ENCODE data around the gene KRTAP5-1. TPM values are rescaled to one million over a fixed set of nuclear protein-coding genes. Genes with fewer than 3 reads are reported as not detected.
"Not testable (repeated sequence)": the region's sequence is repeated elsewhere in the genome, so short reads cannot be mapped to it uniquely, and the experiment has no call there.

Gene KRTAP5-1
- total RNA-seq = not detected

GRCh38 chr11:1584661-1585370 is at the start of gene KRTAP5-1:
TSS of gene KRTAP5-1 (minus strand) at chr11:1585283. CDS start at chr11:1585249, 34 bp downstream.
- not testable (repeated sequence) for TF ChIP-seq CTCF (IDR thresholded peaks at IDR 0.05; ENCODE audit: low read depth)

- TF ChIP-seq CTCF (IDR thresholded peaks at IDR 0.05; ENCODE audit: low read depth) = no peak
Measured at GRCh38 chr11:1633864-1634263, 48.8 kb upstream of the KRTAP5-1 start.

- TF ChIP-seq CTCF (IDR thresholded peaks at IDR 0.05; ENCODE audit: low read depth) = no peak
Measured at GRCh38 chr11:1632053-1632714, 47.1 kb upstream of the KRTAP5-1 start.

GRCh38 chr11:1631066-1631568 is 46.0 kb upstream of the KRTAP5-1 start:
- no peak for TF ChIP-seq CTCF (IDR thresholded peaks at IDR 0.05; ENCODE audit: low read depth)

- no peak for TF ChIP-seq CTCF (IDR thresholded peaks at IDR 0.05; ENCODE audit: low read depth)
Measured at GRCh38 chr11:1630271-1630670, 45.2 kb upstream of the KRTAP5-1 start.

- TF ChIP-seq CTCF (IDR thresholded peaks at IDR 0.05; ENCODE audit: low read depth) = no peak
Measured at GRCh38 chr11:1629326-1630185, 44.5 kb upstream of the KRTAP5-1 start, which contains the start of gene KRTAP5-5. TSS of gene KRTAP5-5 (plus strand) at chr11:1629775. CDS start at chr11:1629841, 66 bp downstream.

Data from subcutaneous adipose tissue (tissue), 4 donors.